GM12891 (cell line): ENCODE measurements around the gene B3GNT7.

Experiments used
- POLR2A ChIP-seq: IDR thresholded peaks from 2 replicates; pipeline ENCODE4 v1.6.1; 2011; ENCODE audit warnings: low read depth, low read length, control low read depth
- POLR2AphosphoS5 ChIP-seq: IDR thresholded peaks from 2 replicates; pipeline ENCODE4 v1.6.1; 2011; ENCODE audit warnings: low read depth, low read length, control low read depth
- SPI1 ChIP-seq: IDR thresholded peaks from 2 replicates; pipeline ENCODE4 v1.6.1; 2011; ENCODE audit warnings: low read depth, low read length, control low read depth
- TAF1 ChIP-seq: IDR thresholded peaks from 2 replicates; pipeline ENCODE4 v1.6.1; 2011; ENCODE audit warnings: low read depth, low read length, control low read depth

GRCh38 chr2:231413456-231413855 lies 17.9 kb downstream of the B3GNT7 start:
- TF ChIP-seq POLR2AphosphoS5 (no peak), POLR2A (no peak), TAF1 (no peak), SPI1 (no peak)
